GM19240 (cell line): ENCODE measurements around the gene REEP5.
"Not testable (repeated sequence)": the region's sequence is repeated elsewhere in the genome, so short reads cannot be mapped to it uniquely, and the experiment has no call there.

Experiments
- DNase-seq: peaks from one replicate; pipeline ENCODE4 v3.0.0; 2011; ENCODE audit warnings: low spot score; ENCODE audit not compliant: insufficient read length

REEP5 gene

DNA sequence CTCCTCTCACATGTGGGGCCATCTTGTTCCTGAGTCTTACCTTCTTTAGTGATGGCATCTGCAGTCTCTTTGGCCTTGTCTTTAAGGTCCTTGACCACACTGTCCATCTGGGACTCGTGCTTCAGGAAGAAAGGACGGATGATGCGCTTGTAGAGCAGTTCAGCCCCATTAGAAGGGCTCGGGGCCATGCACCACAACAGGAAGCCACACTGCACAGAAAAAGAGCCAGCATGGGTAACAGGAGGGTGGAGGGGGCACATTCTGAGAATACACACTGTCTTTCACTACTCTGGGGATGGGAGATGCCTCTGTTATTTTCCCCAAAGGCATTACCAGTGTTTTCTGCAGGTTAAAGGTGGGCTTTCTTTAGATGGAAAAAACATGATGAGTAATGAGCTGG lies 35.1 kb downstream of the REEP5 start:
- DNase-seq, result no peak

DNA sequence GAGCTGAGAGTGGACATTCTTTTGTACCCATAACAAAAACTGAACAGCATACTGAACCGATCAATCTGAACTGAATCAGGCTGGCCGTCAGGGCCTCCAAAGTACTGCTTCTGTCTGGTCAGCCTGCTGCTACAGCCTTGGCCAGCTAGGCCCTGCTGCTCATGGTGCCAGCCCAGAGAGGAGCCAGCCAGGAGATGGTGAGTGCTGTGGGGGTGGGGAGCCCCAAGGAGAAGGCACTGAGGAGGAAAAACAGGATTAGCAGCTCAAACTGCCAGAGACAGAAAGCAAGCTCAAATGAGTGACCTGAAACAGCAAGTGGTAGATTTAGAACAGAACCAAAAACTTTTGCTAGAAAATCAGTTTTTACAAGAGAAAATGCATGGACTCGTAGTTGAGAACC lies 37.0 kb downstream of the REEP5 start:
- DNase-seq, result no peak

DNA sequence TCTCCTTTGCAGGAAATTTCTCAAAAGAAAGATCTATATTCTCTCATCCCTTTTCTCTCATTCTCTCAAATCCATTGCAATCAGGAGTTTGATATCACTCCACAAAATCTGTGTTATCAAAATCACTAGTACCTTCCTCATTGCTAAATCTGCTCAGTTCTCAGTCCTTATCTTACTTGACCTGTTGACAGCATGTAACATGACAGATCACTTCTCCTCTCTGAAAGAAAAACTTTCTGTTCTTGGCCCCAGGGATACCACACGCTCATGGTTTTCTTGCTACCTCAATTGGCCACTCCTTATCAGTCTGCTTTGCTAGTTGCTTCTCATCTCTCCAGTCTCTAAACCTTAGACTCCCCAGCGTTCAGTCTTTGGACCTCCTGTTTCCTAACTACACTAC lies 38.8 kb downstream of the REEP5 start:
- no peak for DNase-seq

DNA sequence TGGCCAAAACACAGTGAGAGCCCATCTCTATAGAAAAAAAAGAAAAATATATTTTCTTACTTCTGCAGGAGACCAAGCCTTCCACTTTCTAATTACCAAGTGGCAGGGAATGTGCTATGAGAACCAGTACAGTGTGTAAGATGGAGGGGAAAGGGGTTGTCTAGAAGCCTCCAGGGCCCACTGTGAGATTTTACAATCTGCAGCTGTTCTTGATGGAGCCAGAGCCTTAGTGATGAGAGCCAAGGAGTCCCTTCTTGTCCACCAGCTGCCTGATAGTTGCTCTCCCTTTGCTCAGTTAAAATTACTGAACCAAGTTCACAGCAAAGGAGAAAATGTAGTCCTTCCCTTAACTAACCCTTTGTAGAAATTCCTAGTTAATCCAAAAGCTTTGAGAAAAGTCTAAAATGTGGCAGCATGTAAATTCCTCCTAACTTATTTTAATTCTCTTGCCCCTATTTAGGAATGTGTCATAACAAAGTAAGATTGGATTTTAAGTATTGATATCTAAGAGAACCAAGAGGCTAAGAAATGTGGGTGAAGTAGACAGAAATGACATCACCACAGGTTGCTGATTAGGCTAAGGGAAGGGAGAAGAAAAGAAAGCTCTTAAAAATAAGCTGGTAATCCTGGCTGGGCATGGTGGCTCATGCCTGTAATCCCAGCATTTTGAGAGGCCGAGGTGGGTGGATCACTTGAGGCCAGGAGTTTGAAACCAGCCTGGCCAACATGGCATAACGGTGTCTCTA lies 41.6 kb downstream of the REEP5 start:
- DNase-seq, result no peak

DNA sequence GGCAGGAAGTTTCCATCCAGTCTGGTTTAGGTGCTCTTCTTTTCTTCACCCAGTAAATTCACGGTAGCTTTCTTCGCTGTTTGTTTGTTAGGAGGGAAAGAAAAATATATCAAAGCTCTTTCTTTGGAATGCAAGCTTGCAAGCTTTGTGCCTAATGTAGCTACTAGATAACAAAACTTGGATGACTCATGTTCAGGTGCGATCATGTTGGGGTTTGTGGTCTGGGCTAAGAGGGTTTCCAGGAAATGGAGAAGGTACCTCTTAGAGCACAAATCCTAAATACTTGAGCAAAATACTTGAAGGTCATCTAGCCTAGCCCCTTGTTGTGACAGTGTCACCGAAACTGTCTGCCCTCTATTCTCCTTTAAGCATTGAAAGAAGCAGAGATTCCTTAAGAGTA lies 43.3 kb downstream of the REEP5 start:
- no peak for DNase-seq

DNA sequence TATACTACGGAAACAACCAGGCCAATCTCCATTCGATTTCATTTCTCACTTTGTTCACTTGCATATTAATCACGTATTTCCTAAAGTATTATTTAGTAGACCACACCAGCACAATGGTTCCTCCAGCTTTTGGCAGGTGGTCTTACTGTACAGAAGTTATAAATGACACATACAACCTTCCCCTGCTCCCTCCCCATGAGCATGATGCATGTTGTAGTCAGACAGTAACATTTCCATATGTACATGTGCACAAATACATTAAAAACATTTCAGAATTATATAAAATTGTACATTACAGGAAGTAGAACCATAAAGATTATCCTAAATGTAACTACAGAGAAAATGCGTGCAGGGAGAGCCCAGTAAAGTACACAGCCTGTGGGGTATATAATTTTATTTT lies 43.9 kb downstream of the REEP5 start:
- DNase-seq, result no peak

DNA sequence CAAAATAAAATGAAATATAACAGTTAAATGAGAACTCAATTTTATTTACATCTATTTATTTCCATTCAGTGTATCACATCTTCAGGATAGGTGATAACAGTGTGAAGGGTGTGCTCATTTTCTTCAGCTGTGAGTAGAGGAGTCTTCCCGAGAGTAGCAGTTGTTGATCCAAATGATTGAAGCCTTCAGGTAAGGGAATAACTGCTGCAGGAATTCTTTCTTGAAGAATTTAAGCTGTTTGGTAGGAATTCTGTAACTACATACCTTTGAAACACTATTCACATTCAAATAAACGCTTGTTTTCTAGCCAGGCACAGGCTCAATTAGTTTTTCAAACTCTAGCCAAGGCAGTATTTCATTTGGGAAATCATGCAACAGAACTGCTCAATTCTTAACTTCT lies 45.7 kb downstream of the REEP5 start:
- DNase-seq, result no peak

DNA sequence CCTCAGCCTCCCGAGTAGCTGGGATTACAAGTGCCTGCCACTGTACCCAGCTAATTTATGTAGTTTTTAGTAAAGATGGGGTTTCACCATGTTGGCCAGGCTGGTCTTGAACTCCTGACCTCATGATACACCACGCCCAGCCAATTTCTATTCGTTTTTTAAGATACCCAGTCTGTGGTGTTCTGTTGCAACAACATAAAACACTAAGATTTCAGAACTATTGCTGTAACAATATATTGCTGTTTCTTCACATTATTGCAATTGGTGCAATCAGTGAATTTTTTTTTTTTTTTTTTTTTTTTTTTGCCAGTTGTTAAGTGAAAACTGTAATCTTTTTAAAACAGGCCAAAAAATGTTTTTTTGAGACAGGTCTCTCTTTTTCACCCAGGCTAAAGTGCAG lies 51.1 kb downstream of the REEP5 start:
- no peak for DNase-seq

DNA sequence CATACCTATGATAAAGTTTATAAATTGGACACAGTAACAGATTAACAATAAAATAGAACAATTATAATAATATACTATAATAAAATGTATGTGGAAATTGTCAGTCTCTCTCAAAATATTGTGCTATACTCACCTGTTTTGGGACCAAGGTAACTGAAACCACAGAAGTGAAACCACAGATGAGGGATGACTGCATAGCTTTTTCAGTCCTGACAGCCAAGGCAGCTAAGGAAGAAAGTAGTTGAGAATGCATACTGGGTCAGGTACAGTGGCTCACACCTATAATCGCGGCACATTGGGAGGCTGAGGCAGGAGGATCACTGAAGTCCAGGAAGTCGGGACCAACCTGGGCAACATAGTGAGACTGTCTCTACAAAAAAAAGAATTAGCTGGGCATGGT lies 52.1 kb downstream of the REEP5 start:
- no peak for DNase-seq

DNA sequence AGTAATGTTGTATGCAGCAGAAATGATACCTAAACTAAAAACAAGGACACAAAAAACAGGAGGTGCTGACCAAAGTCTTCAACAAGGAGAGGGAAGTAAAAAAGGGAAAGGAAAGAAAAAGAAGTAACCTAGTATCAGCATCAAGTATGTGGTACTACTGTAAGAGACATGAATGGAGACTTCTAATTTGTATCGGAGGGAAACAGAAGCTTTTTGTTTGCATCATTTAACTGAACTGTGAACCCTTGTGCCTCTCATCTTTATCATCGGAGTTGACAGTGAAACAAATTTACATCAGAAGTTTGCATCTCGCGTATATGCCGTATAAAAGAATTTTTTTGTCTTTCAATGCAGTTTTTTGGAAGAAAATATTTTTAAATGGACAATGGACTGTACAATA lies 54.6 kb downstream of the REEP5 start:
- DNase-seq, result no peak

DNA sequence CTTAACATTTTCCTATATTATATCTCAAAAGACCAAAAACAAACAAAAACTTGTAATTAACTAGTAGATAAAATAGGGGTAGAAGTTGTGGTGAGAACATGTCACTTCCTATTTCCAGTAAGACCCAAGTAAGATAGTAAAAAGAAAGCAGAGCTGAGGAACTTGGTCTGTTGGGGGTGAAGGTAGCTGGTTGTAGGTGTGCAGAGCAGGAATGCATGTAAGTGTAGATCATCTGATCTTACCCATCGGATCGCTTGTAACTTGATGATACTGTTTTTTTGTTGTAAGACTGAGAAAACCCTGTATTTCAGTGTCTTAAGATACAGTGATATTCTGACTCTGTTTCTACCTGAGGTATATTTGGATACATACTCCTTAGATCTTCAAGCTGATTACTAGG lies 55.3 kb downstream of the REEP5 start:
- no peak for DNase-seq

DNA sequence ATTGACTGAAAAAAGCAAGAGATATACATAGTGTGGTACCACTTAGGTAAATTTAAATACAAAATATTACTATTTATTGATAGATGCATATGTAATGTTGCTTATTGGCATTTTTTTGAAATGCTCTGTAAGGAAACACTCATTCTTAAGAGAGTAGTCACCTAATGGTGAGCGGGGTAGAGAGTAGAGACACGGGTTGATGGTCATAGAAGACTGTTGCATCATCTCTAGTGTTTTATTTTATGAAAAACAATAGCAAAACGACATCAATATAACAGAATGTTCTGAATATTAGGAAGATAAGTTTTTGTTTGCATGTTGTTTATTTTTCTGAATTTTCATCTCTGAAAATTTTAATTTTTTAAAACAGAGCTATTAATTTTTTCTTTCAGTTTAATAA lies 56.9 kb downstream of the REEP5 start:
- DNase-seq, result no peak

DNA sequence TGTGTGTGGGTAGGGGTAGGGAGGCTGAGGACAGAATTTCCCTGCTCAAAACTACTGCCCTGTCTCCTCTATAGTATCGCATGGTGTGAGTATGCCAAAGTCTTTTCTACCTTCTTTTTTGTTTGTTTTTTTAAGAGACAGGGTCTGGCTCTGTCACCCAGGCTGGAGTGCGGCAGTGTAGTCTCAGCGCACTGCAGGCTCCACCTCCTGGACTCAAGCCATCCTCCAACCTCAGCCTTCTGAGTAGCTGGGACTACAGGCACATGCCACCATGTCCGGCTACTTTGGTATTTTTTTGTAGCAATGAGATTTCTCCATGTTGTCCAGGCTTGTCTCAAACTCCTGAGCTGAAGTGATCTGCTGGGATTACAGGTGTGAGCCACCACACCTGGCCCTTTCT lies 58.5 kb downstream of the REEP5 start:
- no peak for DNase-seq

DNA sequence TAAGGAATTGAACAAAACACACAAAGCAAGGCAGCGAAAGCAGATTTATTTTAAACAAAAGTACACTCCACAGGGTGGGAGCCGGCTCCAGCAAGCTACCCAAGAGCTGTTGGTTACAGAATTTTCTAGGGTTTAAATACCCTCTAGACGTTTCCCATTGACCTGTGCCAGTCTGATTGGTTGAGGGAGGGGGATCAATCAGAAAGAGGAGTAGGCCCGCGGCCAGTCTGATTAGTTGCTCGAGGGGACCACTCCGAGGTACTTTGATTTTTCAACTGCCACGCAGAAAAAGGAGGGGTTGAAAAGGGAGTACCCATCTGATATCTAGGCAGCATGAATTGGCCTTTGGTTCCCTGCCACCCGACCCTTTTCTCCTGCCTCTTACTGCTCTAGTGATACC lies 59.9 kb downstream of the REEP5 start:
- no peak for DNase-seq

DNA sequence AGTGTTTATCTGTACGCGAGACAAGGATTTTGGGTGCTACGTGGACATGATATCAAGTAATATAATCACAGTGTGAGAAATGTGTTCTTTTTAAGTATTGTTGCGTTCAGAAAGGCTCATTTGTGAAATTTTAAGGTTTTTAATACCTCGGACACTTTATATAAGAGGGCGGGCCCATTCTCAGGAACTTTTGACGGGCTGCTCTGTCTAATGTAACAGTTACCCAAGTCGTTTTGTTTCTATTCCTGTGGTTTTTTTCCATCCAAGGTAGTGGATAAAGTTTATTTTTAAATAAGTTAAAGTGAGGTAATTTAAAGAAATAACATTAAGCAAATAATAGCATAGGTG lies 60.4 kb downstream of the REEP5 start:
- DNase-seq, result no peak

DNA sequence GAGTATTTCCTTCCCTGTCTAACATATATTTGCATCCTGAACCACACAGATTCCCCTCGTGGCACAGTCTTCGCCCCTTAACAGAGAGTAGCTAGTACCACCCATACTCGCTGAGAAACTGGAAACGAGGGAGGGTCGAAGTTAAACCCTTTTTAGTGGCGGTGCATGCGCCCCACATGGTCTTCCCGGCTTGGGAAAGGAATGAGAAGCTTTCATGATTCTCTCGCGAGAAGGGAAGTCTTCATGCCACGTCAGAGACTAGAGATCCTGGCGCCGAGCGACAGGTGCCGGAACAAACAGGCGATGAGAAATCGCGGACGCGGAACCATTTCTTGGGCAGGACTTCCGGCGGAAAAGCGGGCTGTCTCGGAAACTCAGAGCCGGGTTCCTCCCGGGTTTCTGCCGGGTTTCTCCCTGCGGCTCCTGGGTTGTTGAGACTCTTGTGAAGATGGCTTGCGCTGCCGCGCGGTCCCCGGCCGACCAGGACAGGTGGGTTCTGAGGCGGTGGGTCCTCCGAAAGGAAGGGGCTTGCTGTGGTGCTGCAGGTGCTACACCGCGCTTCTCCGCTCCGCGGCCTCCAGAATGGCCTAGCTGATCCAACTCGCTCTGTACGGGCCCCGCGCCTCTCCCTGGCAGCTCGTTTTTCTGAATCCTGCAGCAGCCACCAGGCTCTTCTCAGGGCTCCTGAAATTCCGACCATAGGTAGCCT lies 60.9 kb downstream of the REEP5 start, which contains the start of gene SRP19:
Gene SRP19, plus strand, starts transcription at position 359 of the 709 bp plus-strand sequence. Its CDS starts 90 bp downstream, at position 449.
- peak; percentile 85 for DNase-seq

DNA sequence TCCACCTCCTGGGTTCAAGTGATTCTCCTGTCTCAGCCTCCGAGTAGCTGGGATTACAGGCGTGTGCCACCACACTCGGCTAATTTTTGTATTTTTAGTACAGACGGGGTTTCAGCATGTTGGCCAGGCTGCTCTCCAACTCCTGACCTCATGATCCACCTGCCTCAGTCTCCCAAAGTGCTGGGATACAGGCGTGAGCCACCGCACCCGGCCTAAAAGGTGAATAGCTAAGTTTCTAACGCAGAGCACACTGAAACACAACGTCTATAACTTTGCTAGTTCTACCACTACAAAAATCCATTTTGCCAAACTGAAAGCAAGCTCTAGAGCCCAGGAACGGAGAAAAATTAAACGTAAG lies 61.5 kb downstream of the REEP5 start:
- DNase-seq, result not testable (repeated sequence)

DNA sequence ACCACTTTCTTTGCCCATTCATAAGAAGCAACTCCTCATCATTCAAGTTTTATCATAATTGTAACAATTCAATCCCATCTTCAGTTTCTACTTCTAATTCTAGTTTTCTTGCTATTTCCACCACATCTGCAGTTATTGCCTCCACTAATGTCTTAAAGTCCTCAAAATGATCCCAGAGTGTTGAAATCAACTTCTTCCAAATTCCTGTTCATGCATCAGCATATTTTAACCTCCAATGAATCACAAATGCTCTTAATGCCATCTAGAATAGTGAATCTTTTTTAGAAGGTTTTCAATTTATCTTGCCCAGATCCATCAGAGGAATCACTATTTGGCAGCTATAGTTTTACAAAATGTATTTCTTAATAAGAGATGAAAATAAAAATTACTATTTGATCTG lies 64.2 kb downstream of the REEP5 start:
- no peak for DNase-seq

DNA sequence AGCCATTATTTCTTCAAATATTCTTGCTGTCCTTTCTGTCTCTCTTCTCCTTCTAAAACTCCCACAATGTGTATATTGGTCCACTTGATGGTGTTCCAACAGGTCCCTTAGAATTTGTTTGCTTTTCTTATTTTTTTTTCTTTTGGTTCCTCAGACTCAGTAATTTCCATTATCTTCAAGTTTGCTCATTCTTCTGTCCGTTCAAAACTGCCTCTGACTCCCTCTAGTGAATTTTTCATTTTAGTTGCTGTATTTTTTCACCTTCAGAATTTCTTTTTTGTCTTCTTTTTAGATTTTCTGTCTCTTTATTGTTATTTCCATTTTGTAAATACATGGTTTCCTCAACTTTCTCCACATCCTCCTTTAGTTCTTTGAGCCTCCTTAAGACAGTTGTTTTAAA lies 67.4 kb downstream of the REEP5 start:
- no peak for DNase-seq

DNA sequence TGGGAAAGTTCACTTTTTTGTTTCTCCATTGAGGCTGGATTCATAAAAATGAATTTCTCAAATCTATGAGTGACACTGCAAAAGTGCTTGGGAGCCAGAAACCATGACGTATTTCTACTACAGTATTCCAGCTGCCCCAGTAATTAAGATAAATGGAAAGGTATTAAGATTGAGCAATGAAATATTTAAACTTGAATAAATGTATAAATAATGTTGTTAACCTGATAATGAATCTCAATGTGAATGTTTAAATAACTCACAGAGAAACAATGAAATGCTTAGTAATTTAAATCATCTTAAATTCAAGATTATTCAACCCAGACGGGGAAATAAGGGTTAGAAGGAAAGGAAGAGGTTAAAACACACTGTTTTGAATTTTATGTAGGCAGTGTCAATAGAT lies 72.1 kb downstream of the REEP5 start:
- DNase-seq, result no peak

DNA sequence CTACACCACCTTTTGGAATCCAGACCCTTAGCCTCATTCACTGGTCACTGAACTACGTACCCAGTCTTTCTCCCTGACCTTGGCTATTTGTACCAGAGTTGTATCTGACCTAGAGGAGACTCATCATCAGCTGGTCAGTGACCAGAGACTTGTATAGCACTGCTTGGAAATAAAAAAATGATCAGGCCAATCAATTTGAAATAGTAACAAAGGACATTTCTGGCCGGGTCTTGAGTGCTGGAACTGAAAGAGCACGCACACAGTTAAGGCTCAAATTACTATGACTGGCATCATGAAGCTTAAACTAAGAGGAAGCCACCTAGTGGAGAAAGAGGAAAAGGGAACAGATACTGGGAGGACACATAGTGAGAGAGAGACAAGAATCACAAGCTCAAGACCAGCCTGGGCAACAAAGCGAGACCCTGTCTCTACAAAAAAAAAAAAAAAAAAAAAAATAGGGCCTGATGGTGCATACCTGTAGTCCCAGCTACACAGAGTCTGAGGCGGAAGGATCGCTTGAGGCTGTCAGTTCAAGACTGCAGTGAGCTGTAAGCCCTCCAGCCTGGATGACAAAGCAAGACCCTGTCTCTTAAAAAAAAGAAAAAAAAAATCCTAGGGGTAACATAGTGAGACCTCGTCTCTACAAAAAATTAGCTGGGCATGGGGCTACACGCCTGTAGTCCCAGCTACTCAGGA lies 73.8 kb downstream of the REEP5 start:
- DNase-seq, result peak; percentile 4

DNA sequence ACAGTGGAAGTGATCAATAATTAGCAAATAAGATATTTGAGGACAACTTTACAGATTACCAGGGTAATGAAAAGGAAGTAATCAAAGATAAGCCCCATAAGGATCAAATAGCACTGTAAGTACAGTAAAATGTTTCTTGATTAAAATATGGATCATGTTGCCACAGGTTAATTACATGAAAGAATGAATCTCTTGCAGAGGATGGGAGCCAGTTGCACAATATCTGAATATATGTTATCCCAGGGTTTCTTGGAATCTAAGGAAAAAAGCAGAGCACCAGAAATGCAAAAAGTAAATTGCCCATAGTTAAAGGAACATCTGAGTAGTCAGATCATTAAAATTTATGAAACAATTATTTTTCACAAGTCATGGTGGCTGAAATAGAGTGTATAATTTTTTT lies 74.7 kb downstream of the REEP5 start:
- no peak for DNase-seq

DNA sequence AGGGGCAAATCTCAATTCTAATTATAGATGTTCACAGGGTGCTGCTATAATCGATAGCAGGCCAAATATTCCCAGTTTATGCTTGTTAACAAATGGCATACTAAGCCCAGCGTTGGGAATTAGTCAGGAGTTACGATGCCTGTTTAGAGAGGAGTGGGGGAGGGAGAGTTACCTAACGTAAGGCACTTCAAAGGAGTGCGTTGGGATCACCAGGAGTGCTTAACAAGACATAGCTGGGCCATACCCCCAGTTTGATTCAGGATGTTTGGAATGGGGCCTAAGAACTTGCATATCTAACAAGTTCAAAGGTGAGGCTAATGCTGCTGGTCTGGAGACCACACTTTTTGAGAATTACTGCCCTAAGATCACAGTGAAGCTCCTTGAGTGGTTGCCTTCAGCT lies 75.5 kb downstream of the REEP5 start:
- no peak for DNase-seq
